ENCODE data around the gene NXPE3.

DNA sequence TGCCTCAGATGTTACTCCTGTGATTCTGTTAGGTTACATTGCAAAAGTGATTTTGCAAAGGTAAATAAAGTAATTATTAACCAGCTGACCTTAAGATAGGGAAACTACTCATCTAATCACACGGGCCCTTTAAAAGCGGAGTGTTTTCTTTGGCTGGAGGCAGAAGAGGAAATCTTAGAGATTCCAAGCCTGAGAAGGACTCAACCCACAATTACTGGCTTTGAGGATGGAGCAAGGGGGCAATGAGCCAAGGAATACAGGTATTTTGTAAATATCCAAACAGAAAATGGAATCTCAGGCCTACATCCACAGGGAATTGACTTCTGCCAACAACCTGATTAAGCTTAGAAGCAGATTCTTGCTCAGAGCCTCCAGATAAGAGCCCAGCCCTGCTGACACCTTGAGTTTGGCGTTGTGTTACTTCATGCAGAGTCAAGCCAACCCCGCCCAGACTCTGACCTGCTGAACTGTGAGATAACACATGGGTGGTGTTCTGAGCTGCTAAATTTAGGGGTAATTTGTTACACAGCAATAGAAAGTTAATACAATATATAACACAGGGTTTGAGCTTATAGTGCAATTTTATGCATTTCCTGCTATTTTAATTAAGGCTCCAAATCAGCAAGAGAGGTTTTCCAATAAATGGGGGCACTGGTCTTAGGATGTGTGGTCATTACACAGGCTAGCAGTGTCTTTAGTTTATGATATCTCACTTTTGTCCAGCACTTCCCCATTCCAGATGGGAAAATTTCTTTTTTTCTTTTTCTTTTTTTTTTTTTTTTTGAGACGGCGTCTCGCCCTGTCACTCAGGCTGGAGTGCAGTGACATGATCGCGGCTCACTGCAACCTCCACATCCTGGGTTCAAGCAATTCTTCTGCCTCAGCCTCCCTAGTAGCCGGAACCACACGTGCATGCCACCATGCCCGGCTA, 89.8 kb downstream of the NXPE3 start:
- TF ChIP-seq, protein P1, sequence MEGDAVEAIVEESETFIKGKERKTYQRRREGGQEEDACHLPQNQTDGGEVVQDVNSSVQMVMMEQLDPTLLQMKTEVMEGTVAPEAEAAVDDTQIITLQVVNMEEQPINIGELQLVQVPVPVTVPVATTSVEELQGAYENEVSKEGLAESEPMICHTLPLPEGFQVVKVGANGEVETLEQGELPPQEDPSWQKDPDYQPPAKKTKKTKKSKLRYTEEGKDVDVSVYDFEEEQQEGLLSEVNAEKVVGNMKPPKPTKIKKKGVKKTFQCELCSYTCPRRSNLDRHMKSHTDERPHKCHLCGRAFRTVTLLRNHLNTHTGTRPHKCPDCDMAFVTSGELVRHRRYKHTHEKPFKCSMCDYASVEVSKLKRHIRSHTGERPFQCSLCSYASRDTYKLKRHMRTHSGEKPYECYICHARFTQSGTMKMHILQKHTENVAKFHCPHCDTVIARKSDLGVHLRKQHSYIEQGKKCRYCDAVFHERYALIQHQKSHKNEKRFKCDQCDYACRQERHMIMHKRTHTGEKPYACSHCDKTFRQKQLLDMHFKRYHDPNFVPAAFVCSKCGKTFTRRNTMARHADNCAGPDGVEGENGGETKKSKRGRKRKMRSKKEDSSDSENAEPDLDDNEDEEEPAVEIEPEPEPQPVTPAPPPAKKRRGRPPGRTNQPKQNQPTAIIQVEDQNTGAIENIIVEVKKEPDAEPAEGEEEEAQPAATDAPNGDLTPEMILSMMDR (IDR thresholded peaks at IDR 0.05 in 4 of 5, conservative IDR thresholded peaks at IDR 0.05 in 1 of 5), result no peak
- no peak for TF ChIP-seq POLR2A (IDR thresholded peaks at IDR 0.05)

Data from gastrocnemius medialis (tissue), 4 donors.